Esophagus muscularis mucosa (tissue), 4 donors: ENCODE data around the gene MAPK14. TPM values are rescaled to one million over a fixed set of nuclear protein-coding genes. Genes with fewer than 3 reads are reported as not detected.

Source experiments
- DNase-seq: peaks from one replicate; pipeline ENCODE4 v3.0.0-alpha.2; 2017; ENCODE audit errors: extremely low spot score
- H3K27ac ChIP-seq, 4 donors: fragments of 200-600 bp; sonication (generic); replicated peaks in 1 of 4; 1 replicate in 3 of 4; 2 replicates in 1 of 4; pipeline ENCODE4 v1.5.1; 2016 to 2019; ENCODE audit warnings: mild to moderate bottlenecking in 1 of 4
- H3K27me3 ChIP-seq, 4 donors: fragments of 200-600 bp; sonication (generic); one replicate each; pipeline versions ENCODE4 v1.5.1 to v1.6.0; 2016 to 2019
- H3K36me3 ChIP-seq, 4 donors: fragments of 200-600 bp; sonication (generic); one replicate each; pipeline ENCODE4 v1.5.1; 2016 to 2019
- H3K4me1 ChIP-seq, 4 donors: fragments of 200-600 bp; sonication (generic); one replicate each; pipeline ENCODE4 v1.5.1; 2016 to 2019
- H3K4me3 ChIP-seq, 4 donors: fragments of 200-600 bp; sonication (generic); 1 replicate in 2 of 4; 2 replicates in 2 of 4; pipeline ENCODE4 v1.5.1; 2016 to 2019; ENCODE audit warnings: mild to moderate bottlenecking in 4 of 4, moderate library complexity in 1 of 4
- H3K9me3 ChIP-seq, 4 donors: fragments of 200-600 bp; sonication (generic); 1 replicate in 3 of 4; 2 replicates in 1 of 4; pipeline ENCODE4 v1.5.1; 2016 to 2019
- EP300 ChIP-seq: sonication (generic); formaldehyde crosslinking; IDR thresholded peaks from one replicate; pipeline ENCODE4 v1.6.1; 2017; ENCODE audit warnings: antibody characterized with exemption
- POLR2A ChIP-seq: fragments of 450-650 bp; IDR thresholded peaks from one replicate; pipeline ENCODE4 v1.6.1; 2017; ENCODE audit warnings: antibody characterized with exemption, moderate library complexity, mild to moderate bottlenecking, low read depth
- POLR2AphosphoS5 ChIP-seq, 2 donors: sonication (generic); formaldehyde crosslinking; IDR thresholded peaks; one replicate each; pipeline ENCODE4 v1.6.1; 2017; ENCODE audit warnings: antibody characterized with exemption in 2 of 2
- WGBS: methylation state at CpG from one replicate; pipeline ENCODE4 v1.1.5; 2018; 5-methylcytosine and 5-hydroxymethylcytosine counted together
- intact Hi-C: fragments of 100-400 bp; cut with DNase I; formaldehyde crosslinking; loops from one replicate; pipeline ENCODE4 v1.15.1; 2023
- total RNA-seq, 4 donors: library from RNA; depleted of rRNA; stranded (reverse); fragments of >200 nt; gene quantifications; one replicate each; pipeline versions ENCODE4 v1.1.0 to v1.2.1, GENCODE V29; 2016
- TF ChIP-seq, protein P1 (sequence below), 3 experiments: fragments of 200-600 bp in 2 of 3; fragments of 450-650 bp in 1 of 3; sonication (generic) in 2 of 3; IDR thresholded peaks; one replicate each; pipeline ENCODE4 v1.5.1; 2017 to 2019; ENCODE audit warnings: antibody characterized with exemption in 3 of 3, mild to moderate bottlenecking in 2 of 3, moderate library complexity in 1 of 3

MAPK14 gene
- total RNA-seq, 4 donors from 2014 or later: 53.2 to 70.7 (median 66.9) TPM

- 84% methylated on average over 3 of the region's 3 CpGs for WGBS
- no peaks in the 10 kb centered on the region for H3K27me3 ChIP-seq
- intact Hi-C loops: no loop called here
- H3K36me3 ChIP-seq: no peaks in the 10 kb centered on the region
- DNase-seq: no peak
- no peaks in the 10 kb centered on the region for H3K4me1 ChIP-seq
- H3K4me3 ChIP-seq: no peak overlapping the region
- no peak overlapping the region for H3K27ac ChIP-seq
- TF ChIP-seq EP300 (no peak), POLR2A (no peak)
- no peaks in the 10 kb centered on the region for H3K9me3 ChIP-seq
Measured at GRCh38 chr6:35993150-35993549, 34.5 kb upstream of the MAPK14 start.

DNA sequence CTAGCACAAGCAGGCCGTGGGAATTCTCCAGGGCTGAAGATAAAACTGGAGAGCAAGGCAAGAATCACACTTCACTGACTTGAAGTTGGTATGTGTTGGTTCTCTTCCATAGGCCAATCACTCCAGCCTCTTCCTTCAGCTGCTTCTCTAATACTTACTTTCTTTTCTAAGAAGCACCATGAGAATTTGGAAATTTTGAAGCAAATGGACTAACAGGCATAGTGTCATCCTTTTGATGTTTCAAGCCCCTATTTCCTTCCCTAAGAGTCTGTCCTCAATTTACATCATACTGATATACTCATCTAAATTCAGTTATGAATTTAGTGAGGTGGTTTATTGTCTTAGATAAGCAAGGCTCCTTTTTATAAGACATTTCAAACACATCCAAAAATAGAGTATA, 27.2 kb upstream of the MAPK14 start:
- Histone ChIP-seq H3K27ac (no peak overlapping the region), H3K4me3 (no peak overlapping the region), H3K4me1 (no peaks in the 10 kb centered on the region), H3K36me3 (no peaks in the 10 kb centered on the region), H3K9me3 (no peaks in the 10 kb centered on the region), H3K27me3 (no peaks in the 10 kb centered on the region)
- WGBS: 90% methylated on average over 1 of the region's 1 CpG
- intact Hi-C loops: no loop called here
- TF ChIP-seq POLR2A: no peak
- no peak for TF ChIP-seq EP300
- TF ChIP-seq, protein P1, sequence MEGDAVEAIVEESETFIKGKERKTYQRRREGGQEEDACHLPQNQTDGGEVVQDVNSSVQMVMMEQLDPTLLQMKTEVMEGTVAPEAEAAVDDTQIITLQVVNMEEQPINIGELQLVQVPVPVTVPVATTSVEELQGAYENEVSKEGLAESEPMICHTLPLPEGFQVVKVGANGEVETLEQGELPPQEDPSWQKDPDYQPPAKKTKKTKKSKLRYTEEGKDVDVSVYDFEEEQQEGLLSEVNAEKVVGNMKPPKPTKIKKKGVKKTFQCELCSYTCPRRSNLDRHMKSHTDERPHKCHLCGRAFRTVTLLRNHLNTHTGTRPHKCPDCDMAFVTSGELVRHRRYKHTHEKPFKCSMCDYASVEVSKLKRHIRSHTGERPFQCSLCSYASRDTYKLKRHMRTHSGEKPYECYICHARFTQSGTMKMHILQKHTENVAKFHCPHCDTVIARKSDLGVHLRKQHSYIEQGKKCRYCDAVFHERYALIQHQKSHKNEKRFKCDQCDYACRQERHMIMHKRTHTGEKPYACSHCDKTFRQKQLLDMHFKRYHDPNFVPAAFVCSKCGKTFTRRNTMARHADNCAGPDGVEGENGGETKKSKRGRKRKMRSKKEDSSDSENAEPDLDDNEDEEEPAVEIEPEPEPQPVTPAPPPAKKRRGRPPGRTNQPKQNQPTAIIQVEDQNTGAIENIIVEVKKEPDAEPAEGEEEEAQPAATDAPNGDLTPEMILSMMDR (IDR thresholded peaks at IDR 0.05): no peak
- no peak for TF ChIP-seq POLR2AphosphoS5 (IDR thresholded peaks at IDR 0.05)
- DNase-seq: no peak

- Histone ChIP-seq H3K4me3 (no peak overlapping the region), H3K27ac (no peak overlapping the region), H3K4me1 (no peaks in the 10 kb centered on the region), H3K36me3 (no peaks in the 10 kb centered on the region), H3K9me3 (no peaks in the 10 kb centered on the region), H3K27me3 (no peaks in the 10 kb centered on the region)
- no peak for DNase-seq
- WGBS: 84% methylated on average over 4 of the region's 4 CpGs
- TF ChIP-seq EP300 (no peak), POLR2A (no peak), POLR2AphosphoS5 (IDR thresholded peaks at IDR 0.05) (no peak)
- TF ChIP-seq, protein P1 (IDR thresholded peaks at IDR 0.05): no peak
- intact Hi-C loops: no loop called here
Measured at GRCh38 chr6:36015666-36016065, 11.9 kb upstream of the MAPK14 start.

GRCh38 chr6:36018339-36018738, 9.3 kb upstream of the MAPK14 start:
- TF ChIP-seq POLR2A (no peak), POLR2AphosphoS5 (IDR thresholded peaks at IDR 0.05) (no peak), EP300 (no peak)
- TF ChIP-seq, protein P1 (IDR thresholded peaks at IDR 0.05): no peak
- H3K4me3 ChIP-seq: no peak overlapping the region
- no peaks in the 10 kb centered on the region for H3K4me1 ChIP-seq
- 87% methylated on average over 2 of the region's 2 CpGs for WGBS
- no peak for DNase-seq
- H3K36me3 ChIP-seq: no peaks in the 10 kb centered on the region
- no peaks in the 10 kb centered on the region for H3K27me3 ChIP-seq
- intact Hi-C loops: no loop called here
- H3K27ac ChIP-seq: no peak overlapping the region
- no peaks in the 10 kb centered on the region for H3K9me3 ChIP-seq

- peaks cover 0 to 1% (median under 1%) of the 10 kb centered on the region in 4 donors for H3K4me1 ChIP-seq
- H3K4me3 ChIP-seq: no peak overlapping the region
- TF ChIP-seq, protein P1 (IDR thresholded peaks at IDR 0.05): no peak
- TF ChIP-seq EP300 (no peak), POLR2A (no peak), POLR2AphosphoS5 (IDR thresholded peaks at IDR 0.05) (no peak)
- intact Hi-C loops: no loop called here
- no peaks in the 10 kb centered on the region for H3K9me3 ChIP-seq
- peaks cover 0 to 5% (median 2%) of the 10 kb centered on the region in 4 donors for H3K27me3 ChIP-seq
- WGBS: 86% methylated on average over 11 of the region's 11 CpGs
- H3K36me3 ChIP-seq: no peaks in the 10 kb centered on the region
- H3K27ac ChIP-seq: no peak overlapping the region
- DNase-seq: no peak
Measured at GRCh38 chr6:36019167-36019566, 8.4 kb upstream of the MAPK14 start.
